Measurements from ENCODE around the gene GPRASP1.

DNA sequence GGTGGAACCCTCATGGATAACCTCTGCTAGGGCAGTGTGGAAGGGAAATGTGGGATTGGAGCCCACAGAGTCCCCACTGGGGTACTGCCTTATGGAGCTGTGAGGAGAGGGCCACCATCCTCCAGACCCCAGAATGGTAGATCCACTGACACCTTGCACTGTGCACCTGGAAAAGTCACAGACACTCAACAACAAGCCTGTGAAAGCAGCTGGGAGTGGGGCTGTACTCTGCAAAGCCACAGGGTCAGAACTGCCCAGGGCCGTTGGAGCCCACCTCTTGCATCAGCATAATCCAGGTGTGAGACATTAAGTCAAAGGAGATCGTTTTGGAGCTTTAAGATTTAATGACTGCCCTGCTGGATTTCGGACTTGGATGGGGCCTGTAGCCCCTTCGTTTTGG is 40.4 kb upstream of the GPRASP1 start:
- TF ChIP-seq, protein P1, sequence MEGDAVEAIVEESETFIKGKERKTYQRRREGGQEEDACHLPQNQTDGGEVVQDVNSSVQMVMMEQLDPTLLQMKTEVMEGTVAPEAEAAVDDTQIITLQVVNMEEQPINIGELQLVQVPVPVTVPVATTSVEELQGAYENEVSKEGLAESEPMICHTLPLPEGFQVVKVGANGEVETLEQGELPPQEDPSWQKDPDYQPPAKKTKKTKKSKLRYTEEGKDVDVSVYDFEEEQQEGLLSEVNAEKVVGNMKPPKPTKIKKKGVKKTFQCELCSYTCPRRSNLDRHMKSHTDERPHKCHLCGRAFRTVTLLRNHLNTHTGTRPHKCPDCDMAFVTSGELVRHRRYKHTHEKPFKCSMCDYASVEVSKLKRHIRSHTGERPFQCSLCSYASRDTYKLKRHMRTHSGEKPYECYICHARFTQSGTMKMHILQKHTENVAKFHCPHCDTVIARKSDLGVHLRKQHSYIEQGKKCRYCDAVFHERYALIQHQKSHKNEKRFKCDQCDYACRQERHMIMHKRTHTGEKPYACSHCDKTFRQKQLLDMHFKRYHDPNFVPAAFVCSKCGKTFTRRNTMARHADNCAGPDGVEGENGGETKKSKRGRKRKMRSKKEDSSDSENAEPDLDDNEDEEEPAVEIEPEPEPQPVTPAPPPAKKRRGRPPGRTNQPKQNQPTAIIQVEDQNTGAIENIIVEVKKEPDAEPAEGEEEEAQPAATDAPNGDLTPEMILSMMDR (IDR thresholded peaks at IDR 0.05), result no peak
- no peak for TF ChIP-seq POLR2A (IDR thresholded peaks at IDR 0.05)

Data from Peyer's patch (tissue), 4 donors.